Vagina (tissue), 2 donors: ENCODE measurements around the gene RFWD3.

Experiments used
- CTCF ChIP-seq, 3 experiments: fragments of 450-650 bp in 2 of 3; fragments of 200-600 bp in 1 of 3; sonication (generic) in 1 of 3; IDR thresholded peaks; one replicate each; pipeline ENCODE4 v1.5.1; 2017 to 2019; ENCODE audit warnings: antibody characterized with exemption in 3 of 3, mild to moderate bottlenecking in 2 of 3, moderate library complexity in 2 of 3
- POLR2AphosphoS5 ChIP-seq, 2 donors: sonication (generic); formaldehyde crosslinking; IDR thresholded peaks; one replicate each; pipeline ENCODE4 v1.9.0; 2017; ENCODE audit warnings: antibody characterized with exemption in 2 of 2, mild to moderate bottlenecking in 2 of 2, low read depth in 1 of 2; ENCODE audit not compliant: insufficient read depth in 1 of 2

GRCh38 chr16:74573622-74574021 is 93.1 kb downstream of the RFWD3 start:
- TF ChIP-seq CTCF (IDR thresholded peaks at IDR 0.05), result no peak
- no peak for TF ChIP-seq POLR2AphosphoS5 (IDR thresholded peaks at IDR 0.05; ENCODE audit: insufficient read depth in 1 of 2, low read depth in 1 of 2)
